HepG2 (cell line): Measurements from ENCODE around the gene FAM149A. TPM values are rescaled to one million over a fixed set of nuclear protein-coding genes. Genes with fewer than 3 reads are reported as not detected.

ENCODE experiments used
- AGO1 ChIP-seq: fragments of 200-400 bp; formaldehyde crosslinking; IDR thresholded peaks from 2 replicates; pipeline ENCODE4 v1.6.1; 2017; ENCODE audit warnings: mild to moderate bottlenecking, low read depth, low read length, moderate library complexity; ENCODE audit not compliant: poor library complexity, severe bottlenecking
- ATF7 ChIP-seq, 2 experiments: fragments of 450-650 bp in 1 of 2; sonication (generic) in 1 of 2; formaldehyde crosslinking in 1 of 2; IDR thresholded peaks; 2 replicates each; pipeline versions ENCODE4 v1.4.0 to v1.6.1; 2016 to 2020; ENCODE audit warnings: antibody characterized with exemption in 1 of 2, mild to moderate bottlenecking in 1 of 2, missing genetic modification reagents in 1 of 2
- HDAC6 ChIP-seq: fragments of 200-600 bp; sonication (generic); IDR thresholded peaks from 2 replicates; pipeline ENCODE4 v1.7.0; 2017; ENCODE audit warnings: mild to moderate bottlenecking, antibody characterized with exemption, low read length, low read depth
- HMGA1 ChIP-seq: sonication (generic); formaldehyde crosslinking; conservative IDR thresholded peaks from 2 replicates; pipeline ENCODE4 v1.4.0; 2020; ENCODE audit warnings: missing genetic modification reagents
- KIAA2018 ChIP-seq: sonication (generic); formaldehyde crosslinking; IDR thresholded peaks from 2 replicates; pipeline ENCODE4 v1.5.0; 2020; ENCODE audit warnings: mild to moderate bottlenecking, missing genetic modification reagents, borderline replicate concordance
- NFKB2 ChIP-seq: sonication (generic); formaldehyde crosslinking; IDR thresholded peaks from 2 replicates; pipeline ENCODE4 v1.4.0; 2020; ENCODE audit warnings: missing genetic modification reagents, borderline replicate concordance
- PHB2 ChIP-seq: fragments of 450-650 bp; IDR thresholded peaks from 2 replicates; pipeline ENCODE4 v1.6.1; 2018; ENCODE audit not compliant: partially characterized antibody
- RARA ChIP-seq: IDR thresholded peaks from 2 replicates; pipeline ENCODE4 v1.6.1; 2016; ENCODE audit warnings: missing genetic modification reagents, missing compliant biosample characterization
- SRSF4 ChIP-seq: fragments of 200-400 bp; formaldehyde crosslinking; IDR thresholded peaks from one replicate; pipeline ENCODE4 v1.6.1; 2018; ENCODE audit warnings: mild to moderate bottlenecking, low read depth, low read length, moderate library complexity; ENCODE audit not compliant: poor library complexity, severe bottlenecking
- THAP8 ChIP-seq: sonication (generic); formaldehyde crosslinking; IDR thresholded peaks from 2 replicates; pipeline ENCODE4 v1.5.1; 2020; ENCODE audit warnings: missing genetic modification reagents, mild to moderate bottlenecking, borderline replicate concordance
- ZEB1 ChIP-seq: IDR thresholded peaks from 2 replicates; pipeline ENCODE4 v1.6.1; 2012; ENCODE audit warnings: mild to moderate bottlenecking, low read depth, inconsistent platforms; ENCODE audit not compliant: insufficient replicate concordance
- ZNF235 ChIP-seq: sonication (generic); formaldehyde crosslinking; IDR thresholded peaks from 2 replicates; pipeline ENCODE4 v1.8.1; 2023; ENCODE audit warnings: mild to moderate bottlenecking, missing genetic modification reagents, borderline replicate concordance
- ZNF33B ChIP-seq: sonication (generic); formaldehyde crosslinking; IDR thresholded peaks from 2 replicates; pipeline ENCODE4 v1.5.1; 2020; ENCODE audit warnings: mild to moderate bottlenecking, missing genetic modification reagents
- ZNF770 ChIP-seq: sonication (generic); formaldehyde crosslinking; IDR thresholded peaks from 2 replicates; pipeline ENCODE4 v1.5.0; 2020; ENCODE audit warnings: mild to moderate bottlenecking, missing genetic modification reagents
- polyA plus RNA-seq, 8 experiments: library from polyadenylated mRNA; depleted of rRNA in 3 of 8; stranded (reverse) in 7 of 8; unstranded in 1 of 8; fragments of >200 nt; fragmentation: Illumina TruSeq in 4 of 8; extraction: Trizol in 4 of 8; gene quantifications; 2 replicates each; pipeline versions ENCODE4 v1.2.1 to v1.2.3, GENCODE V29; 2011 to 2016; ENCODE audit warnings: low read depth in 4 of 8, missing spikeins in 1 of 8, mixed read lengths in 1 of 8; ENCODE audit not compliant: insufficient read depth in 1 of 8
- total RNA-seq, 5 experiments: library from RNA; depleted of rRNA; stranded (reverse); fragments of >200 nt; fragmentation: Illumina TruSeq; extraction: Trizol; gene quantifications; 2 replicates each; pipeline ENCODE4 v1.2.3, GENCODE V29; 2016; ENCODE audit warnings: low read depth in 1 of 5

FAM149A gene
- total and polyA plus RNA-seq, 2 of the 13 experiments (the other 11 are each of a cell fraction or from before 2014, with no cell fraction given) = not detected

GRCh38 chr4:186190581-186191199 lies 86.2 kb downstream of the FAM149A start (continued):
- peak; percentile 45 for TF ChIP-seq ZEB1
- no peak for TF ChIP-seq PHB2
- 0 out of 2 replicates have a peak, but pooled peaks have one; percentile 6 for TF ChIP-seq KIAA2018 (CRISPR knock-in tag)
- no peak for TF ChIP-seq ZNF235 (CRISPR knock-in tag)
- no peak for TF ChIP-seq HDAC6
- TF ChIP-seq AGO1 = no peak
- TF ChIP-seq NFKB2 = 0 out of 2 replicates have a peak, but pooled peaks have one; percentile 52
- TF ChIP-seq ZNF770 (CRISPR knock-in tag) = no peak
- TF ChIP-seq ATF7 (IDR thresholded peaks at IDR 0.05) = no peak
- TF ChIP-seq ATF7 (CRISPR knock-in tag; IDR thresholded peaks at IDR 0.05) = no peak
- no peak for TF ChIP-seq RARA (CRISPR knock-in tag)
- TF ChIP-seq ZNF33B (CRISPR knock-in tag) = no peak
- TF ChIP-seq HMGA1 (CRISPR knock-in tag) = no peak
- no peak for TF ChIP-seq SRSF4
- peak; percentile 58; the same call in 1 of the 2 replicates for TF ChIP-seq THAP8 (CRISPR knock-in tag)
